LNCAP (cell line): ENCODE results near the gene RANBP9.

Source experiments
- CTCF ChIP-seq: fragments of 450-650 bp; IDR thresholded peaks from 2 replicates; pipeline ENCODE4 v1.5.1; 2017; ENCODE audit warnings: mild to moderate bottlenecking

RANBP9 gene

GRCh38 chr6:13641315-13641714 lies 70.3 kb downstream of the RANBP9 start:
- TF ChIP-seq CTCF = no peak

GRCh38 chr6:13638626-13639025 lies 73.0 kb downstream of the RANBP9 start:
- TF ChIP-seq CTCF = no peak

- TF ChIP-seq CTCF = no peak
These were observed 73.6 kb downstream of the RANBP9 start for GRCh38 chr6:13638014-13638413.

GRCh38 chr6:13635948-13636658 lies 75.5 kb downstream of the RANBP9 start:
- TF ChIP-seq CTCF = no peak

- TF ChIP-seq CTCF = no peak
These were observed 78.3 kb downstream of the RANBP9 start for GRCh38 chr6:13633343-13633742.

GRCh38 chr6:13630499-13630898 lies 81.1 kb downstream of the RANBP9 start:
- TF ChIP-seq CTCF = no peak

- no peak for TF ChIP-seq CTCF
These were observed 82.0 kb downstream of the RANBP9 start for GRCh38 chr6:13629459-13630116.
